ENCODE data around the gene OR51M1.

GRCh38 chr11:5366856-5367255 lies 16.8 kb upstream of the OR51M1 start:
- TF ChIP-seq CTCF (IDR thresholded peaks at IDR 0.05) (no peak), USF2 (IDR thresholded peaks at IDR 0.05) (no peak)
